Posterior vena cava (tissue), 2 donors: ENCODE results near the gene PXN. TPM values are rescaled to one million over a fixed set of nuclear protein-coding genes. Genes with fewer than 3 reads are reported as not detected.

ENCODE experiments used
- total RNA-seq, 2 donors: library from RNA; stranded (reverse); fragmentation: NEBNext Ultra II Directional; extraction: Animal tissue kit (Norgen Biotek cat#: 25700); gene quantifications; one replicate each; pipeline ENCODE4 v1.2.1, GENCODE V29; 2021
- donor health status: DM: yes; HTN: yes; CAD: no.
- donor health status: DM: yes; HTN: yes; CAD: no.

The PXN gene
- total RNA-seq, 2 donors from 2014 or later: 110 to 113 TPM

Other genes with a start within 250 kb of the PXN start
- 10 to 100 TPM; 47.4 to 55.9 TPM for gene RAB35, start 149.0 kb downstream of the PXN start, total RNA-seq
- 10 to 100 TPM; 50.2 to 52.5 TPM for gene GCN1, start 71.0 kb downstream of the PXN start, total RNA-seq
- 1,000 to 10,000 TPM; 1,277 to 1,372 TPM for gene RPLP0, start 64.6 kb downstream of the PXN start, total RNA-seq
- over 10,000 TPM; 46,106 to 62,268 TPM for gene RNU4-2, start 26.2 kb upstream of the PXN start, total RNA-seq
- gene RNU4-1, start 27.5 kb upstream of the PXN start, total RNA-seq: 1,000 to 10,000 TPM; 4,532 to 5,081 TPM
- gene SIRT4, start 36.6 kb upstream of the PXN start, total RNA-seq: under 1 TPM; 0.69 to 0.71 TPM
- gene PLA2G1B, start 62.0 kb upstream of the PXN start, total RNA-seq: 1 to 10 TPM in 1 of 2 donors, not detected in 1; 2.0 TPM
- 1 to 10 TPM in 1 of 2 donors, under 1 TPM in 1; 0.28 to 1.0 TPM for gene MSI1, start 103.4 kb upstream of the PXN start, total RNA-seq
- gene COX6A1, start 172.4 kb upstream of the PXN start, total RNA-seq: 100 to 1,000 TPM; 244 to 261 TPM
- 10 to 100 TPM; 13.9 to 15.7 TPM for gene TRIAP1, start 180.7 kb upstream of the PXN start, total RNA-seq
- 10 to 100 TPM; 11.7 to 16.2 TPM for gene GATC, start 180.7 kb upstream of the PXN start, total RNA-seq
- 10 to 100 TPM; 83.5 to 84.4 TPM for gene SRSF9, start 204.0 kb upstream of the PXN start, total RNA-seq
- gene DYNLL1, start 230.4 kb upstream of the PXN start, total RNA-seq: 100 to 1,000 TPM; 221 to 343 TPM